Activated CD4-positive, alpha-beta T cell treated with anti-CD3 and anti-CD28 coated beads for 24 hours (primary cell): ENCODE measurements around the gene SEPHS1.
"Not testable (repeated sequence)": the region's sequence is repeated elsewhere in the genome, so short reads cannot be mapped to it uniquely, and the experiment has no call there.

Experiments used
- DNase-seq, 2 donors: peaks; one replicate each; pipeline ENCODE4 v3.0.0-alpha.2; 2020; ENCODE audit warnings: low read depth in 2 of 2

Gene SEPHS1

GRCh38 chr10:13348216-13349017 lies at the start of gene SEPHS1:
SEPHS1 (minus strand) TSS chr10:13348293; CDS start chr10:13344950, 3,343 bp downstream.
- peak; percentile 68 to 75 for DNase-seq

- no peak for DNase-seq
Observed at GRCh38 chr10:13397052-13397451, 49.0 kb upstream of the SEPHS1 start.

- DNase-seq: no peak
Observed at GRCh38 chr10:13396369-13396768, 48.3 kb upstream of the SEPHS1 start.

GRCh38 chr10:13395540-13395939 lies 47.4 kb upstream of the SEPHS1 start:
- no peak for DNase-seq

GRCh38 chr10:13393640-13394039 lies 45.5 kb upstream of the SEPHS1 start:
- no peak for DNase-seq

- DNase-seq: no peak
Observed at GRCh38 chr10:13392701-13393100, 44.6 kb upstream of the SEPHS1 start.

GRCh38 chr10:13390604-13391522 lies 42.8 kb upstream of the SEPHS1 start:
- DNase-seq: no peak

GRCh38 chr10:13388478-13389230 lies 40.6 kb upstream of the SEPHS1 start:
- no peak for DNase-seq

GRCh38 chr10:13386021-13386420 lies 37.9 kb upstream of the SEPHS1 start:
- DNase-seq: no peak

GRCh38 chr10:13383399-13383761 lies 35.3 kb upstream of the SEPHS1 start:
- no peak for DNase-seq

- DNase-seq: no peak
Observed at GRCh38 chr10:13382703-13383398, 34.8 kb upstream of the SEPHS1 start.

- not testable (repeated sequence) for DNase-seq
Observed at GRCh38 chr10:13379061-13379460, 31.0 kb upstream of the SEPHS1 start.

GRCh38 chr10:13376746-13377145 lies 28.7 kb upstream of the SEPHS1 start:
- DNase-seq: no peak

- DNase-seq: no peak
Observed at GRCh38 chr10:13376297-13376696, 28.2 kb upstream of the SEPHS1 start.

- no peak for DNase-seq
Observed at GRCh38 chr10:13375791-13376190, 27.7 kb upstream of the SEPHS1 start.

- DNase-seq: no peak
Observed at GRCh38 chr10:13373644-13374043, 25.6 kb upstream of the SEPHS1 start.

GRCh38 chr10:13372524-13372923 lies 24.4 kb upstream of the SEPHS1 start:
- no peak for DNase-seq

GRCh38 chr10:13371897-13372470 lies 23.9 kb upstream of the SEPHS1 start:
- peak; percentile 38 to 49 for DNase-seq

GRCh38 chr10:13366891-13367290 lies 18.8 kb upstream of the SEPHS1 start:
- no peak for DNase-seq

GRCh38 chr10:13365831-13366230 lies 17.7 kb upstream of the SEPHS1 start:
- DNase-seq: no peak

GRCh38 chr10:13365243-13365642 lies 17.1 kb upstream of the SEPHS1 start:
- no peak for DNase-seq
